ENCODE measurements around the gene DPYSL5.

DPYSL5 gene

DNA sequence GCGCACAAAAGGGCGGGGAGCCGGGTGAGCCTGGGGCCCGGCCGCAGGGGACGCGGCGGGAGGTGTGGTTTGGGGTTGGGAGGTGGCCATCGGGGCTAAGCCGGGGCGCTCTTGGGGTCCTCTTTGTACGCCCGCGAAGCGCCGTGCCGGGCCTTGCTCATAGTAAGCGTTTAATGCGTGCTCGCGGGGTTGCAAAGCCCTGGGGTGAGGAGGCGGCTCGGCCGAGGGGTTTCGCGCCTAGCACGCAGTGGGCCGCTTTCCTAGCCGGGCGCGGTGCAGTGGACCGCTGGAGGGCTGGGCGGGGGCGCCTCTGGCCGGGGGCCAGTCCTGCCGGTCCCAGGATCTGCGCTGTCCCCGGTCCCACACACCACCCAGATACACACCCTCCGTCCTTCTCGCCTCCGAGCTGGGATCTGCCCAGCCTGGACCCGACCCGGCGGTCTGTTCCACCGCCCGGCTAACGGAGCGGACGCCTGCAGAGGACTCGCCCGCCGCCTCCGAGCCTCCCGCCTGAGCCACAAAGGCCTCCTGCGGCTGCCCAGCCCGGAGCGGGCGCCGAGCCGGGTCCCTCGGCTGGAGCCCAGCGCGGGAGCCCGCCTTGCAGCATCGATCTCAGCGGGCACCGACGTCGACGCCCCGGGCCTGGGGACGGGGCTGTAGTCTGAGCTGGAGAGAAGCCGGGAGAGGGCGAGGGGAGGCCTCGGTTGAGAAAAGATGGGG lies 564 bp downstream of the DPYSL5 start:
- peak overlapping the region; percentile 51 for H3K4me3 ChIP-seq (ENCODE audit: low read depth, low read length, poor library complexity, severe bottlenecking)
- H2AFZ ChIP-seq (ENCODE audit: low read length), result no peak overlapping the region
- H3K4me2 ChIP-seq (ENCODE audit: low read length), result peak overlapping the region; percentile 59

DNA sequence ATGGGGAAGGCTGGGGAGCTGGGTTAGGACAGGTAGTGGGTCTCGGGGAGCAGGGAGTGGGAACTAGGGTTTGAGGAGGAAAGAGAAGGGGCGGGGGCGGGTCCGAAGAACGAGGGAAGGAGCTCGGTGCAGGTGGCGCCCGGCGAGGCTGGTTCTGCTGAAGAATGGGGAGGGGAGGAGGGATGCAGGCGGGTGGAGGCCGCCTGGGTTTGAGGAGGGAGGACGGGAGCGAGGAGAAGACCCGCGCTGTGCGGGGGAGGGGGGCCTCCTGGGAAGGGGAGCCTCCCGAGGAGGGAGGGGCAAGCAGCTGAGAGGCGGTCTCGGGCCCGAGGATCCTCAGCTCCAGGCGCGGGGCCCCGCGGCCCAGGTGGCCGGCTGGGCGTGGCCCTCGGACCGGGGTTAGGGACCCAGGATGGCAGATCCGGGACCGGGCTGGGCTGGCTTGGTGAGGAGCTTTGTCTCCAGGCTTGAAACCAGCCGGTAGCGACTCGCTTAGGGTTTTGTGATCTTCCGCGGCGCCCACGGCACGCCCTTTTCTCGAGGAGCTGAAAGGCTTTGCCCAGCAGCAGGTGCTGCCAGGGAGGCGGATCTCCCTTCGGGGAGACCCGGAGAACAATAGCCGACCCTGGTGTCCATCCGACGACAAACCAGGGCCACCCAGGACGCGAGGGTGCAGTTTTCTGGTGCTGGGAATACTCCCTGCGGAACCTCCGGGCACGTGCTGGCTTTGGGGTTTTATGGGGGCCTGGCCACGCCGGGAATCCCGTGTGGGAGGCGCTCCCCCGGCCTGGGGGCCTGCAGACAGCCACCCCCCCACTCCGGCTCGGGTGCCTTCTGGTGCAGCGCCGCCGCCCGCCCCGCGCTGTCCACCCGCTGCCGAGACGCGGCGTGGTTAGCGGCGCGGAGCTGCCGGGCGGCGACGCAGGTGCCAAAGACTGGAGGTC lies 1.4 kb downstream of the DPYSL5 start:
- Histone ChIP-seq H4K20me1 (ENCODE audit: insufficient read depth, low read length) (no peaks in the 10 kb centered on the region), H3K9me2 (ENCODE audit: low read depth, low read length) (no peaks in the 10 kb centered on the region), H3K4me1 (ENCODE audit: insufficient read depth, low read length, severe bottlenecking) (no peaks in the 10 kb centered on the region), H3K9me3 (ENCODE audit: low read length) (no peaks in the 10 kb centered on the region), H2AFZ (ENCODE audit: low read length) (no peak overlapping the region), H3K36me3 (ENCODE audit: insufficient read depth, low read length) (no peaks in the 10 kb centered on the region), H3K27ac (ENCODE audit: low read depth, low read length, poor library complexity, severe bottlenecking) (no peak overlapping the region), H3K4me2 (ENCODE audit: low read length) (no peak overlapping the region), H3K27me3 (ENCODE audit: insufficient read depth, low read length) (peaks cover 3% of the 10 kb centered on the region; the same call in 1 of the 2 replicates), H3K9ac (ENCODE audit: low read length) (no peak overlapping the region), H3K4me3 (ENCODE audit: low read depth, low read length, poor library complexity, severe bottlenecking) (no peak overlapping the region), H3K79me2 (ENCODE audit: insufficient read depth, low read length) (no peaks in the 10 kb centered on the region), H3F3A (ENCODE audit: insufficient read depth, low read length) (no peaks in the 10 kb centered on the region)
- TF ChIP-seq, protein P1, sequence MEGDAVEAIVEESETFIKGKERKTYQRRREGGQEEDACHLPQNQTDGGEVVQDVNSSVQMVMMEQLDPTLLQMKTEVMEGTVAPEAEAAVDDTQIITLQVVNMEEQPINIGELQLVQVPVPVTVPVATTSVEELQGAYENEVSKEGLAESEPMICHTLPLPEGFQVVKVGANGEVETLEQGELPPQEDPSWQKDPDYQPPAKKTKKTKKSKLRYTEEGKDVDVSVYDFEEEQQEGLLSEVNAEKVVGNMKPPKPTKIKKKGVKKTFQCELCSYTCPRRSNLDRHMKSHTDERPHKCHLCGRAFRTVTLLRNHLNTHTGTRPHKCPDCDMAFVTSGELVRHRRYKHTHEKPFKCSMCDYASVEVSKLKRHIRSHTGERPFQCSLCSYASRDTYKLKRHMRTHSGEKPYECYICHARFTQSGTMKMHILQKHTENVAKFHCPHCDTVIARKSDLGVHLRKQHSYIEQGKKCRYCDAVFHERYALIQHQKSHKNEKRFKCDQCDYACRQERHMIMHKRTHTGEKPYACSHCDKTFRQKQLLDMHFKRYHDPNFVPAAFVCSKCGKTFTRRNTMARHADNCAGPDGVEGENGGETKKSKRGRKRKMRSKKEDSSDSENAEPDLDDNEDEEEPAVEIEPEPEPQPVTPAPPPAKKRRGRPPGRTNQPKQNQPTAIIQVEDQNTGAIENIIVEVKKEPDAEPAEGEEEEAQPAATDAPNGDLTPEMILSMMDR (IDR thresholded peaks at IDR 0.05; ENCODE audit: low read length), result no peak
- TF ChIP-seq EZH2 (IDR thresholded peaks at IDR 0.05; ENCODE audit: borderline replicate concordance, low read length), result no peak

More for the DNA sequence above, 564 bp downstream of the DPYSL5 start:
- no peaks in the 10 kb centered on the region for H3K36me3 ChIP-seq (ENCODE audit: insufficient read depth, low read length)
- no peaks in the 10 kb centered on the region for H3K4me1 ChIP-seq (ENCODE audit: insufficient read depth, low read length, severe bottlenecking)
- H3K79me2 ChIP-seq (ENCODE audit: insufficient read depth, low read length), result no peaks in the 10 kb centered on the region
- no peaks in the 10 kb centered on the region for H4K20me1 ChIP-seq (ENCODE audit: insufficient read depth, low read length)
- peaks cover 3% of the 10 kb centered on the region; the same call in 1 of the 2 replicates for H3K27me3 ChIP-seq (ENCODE audit: insufficient read depth, low read length)
- no peaks in the 10 kb centered on the region for H3K9me2 ChIP-seq (ENCODE audit: low read depth, low read length)
- no peak overlapping the region for H3K9ac ChIP-seq (ENCODE audit: low read length)
- no peak overlapping the region for H3K27ac ChIP-seq (ENCODE audit: low read depth, low read length, poor library complexity, severe bottlenecking)
- no peak for TF ChIP-seq EZH2 (IDR thresholded peaks at IDR 0.05; ENCODE audit: borderline replicate concordance, low read length)
- TF ChIP-seq, protein P1 (IDR thresholded peaks at IDR 0.05; ENCODE audit: low read length), result no peak
- H3F3A ChIP-seq (ENCODE audit: insufficient read depth, low read length), result no peaks in the 10 kb centered on the region
- H3K9me3 ChIP-seq (ENCODE audit: low read length), result no peaks in the 10 kb centered on the region

DNA sequence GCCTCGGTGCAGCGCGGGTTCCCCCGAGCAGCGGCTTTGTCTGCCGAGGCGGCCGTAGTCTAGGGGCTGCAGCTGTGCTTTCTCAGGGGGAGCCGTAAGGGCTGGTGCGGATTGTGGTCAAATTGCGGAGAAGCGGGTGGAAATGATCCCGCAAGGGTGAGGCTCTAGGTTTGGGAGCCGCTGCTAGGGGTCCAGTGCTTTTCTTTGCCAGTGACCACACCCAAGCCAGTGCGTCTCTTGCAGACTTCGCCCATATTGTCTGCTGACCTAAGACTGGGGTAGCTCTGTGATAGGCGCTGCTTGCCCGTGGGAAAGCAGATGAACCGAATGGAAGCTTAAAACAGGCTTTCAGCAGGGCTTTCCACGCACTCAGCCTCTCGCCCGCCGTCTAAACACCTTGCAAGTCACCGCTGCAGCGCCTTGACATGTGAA lies 2.1 kb downstream of the DPYSL5 start:
- H4K20me1 ChIP-seq (ENCODE audit: insufficient read depth, low read length), result no peaks in the 10 kb centered on the region
- TF ChIP-seq, protein P1 (IDR thresholded peaks at IDR 0.05; ENCODE audit: low read length), result no peak
- no peak for TF ChIP-seq EZH2 (IDR thresholded peaks at IDR 0.05; ENCODE audit: borderline replicate concordance, low read length)
- H3K9me2 ChIP-seq (ENCODE audit: low read depth, low read length), result no peaks in the 10 kb centered on the region
- no peak overlapping the region for H3K4me3 ChIP-seq (ENCODE audit: low read depth, low read length, poor library complexity, severe bottlenecking)
- no peaks in the 10 kb centered on the region for H3K9me3 ChIP-seq (ENCODE audit: low read length)
- peaks cover 3% of the 10 kb centered on the region; the same call in 1 of the 2 replicates for H3K27me3 ChIP-seq (ENCODE audit: insufficient read depth, low read length)
- H3F3A ChIP-seq (ENCODE audit: insufficient read depth, low read length), result no peaks in the 10 kb centered on the region
- H3K36me3 ChIP-seq (ENCODE audit: insufficient read depth, low read length), result no peaks in the 10 kb centered on the region
- H3K4me2 ChIP-seq (ENCODE audit: low read length), result no peak overlapping the region
- H3K27ac ChIP-seq (ENCODE audit: low read depth, low read length, poor library complexity, severe bottlenecking), result no peak overlapping the region
- no peaks in the 10 kb centered on the region for H3K4me1 ChIP-seq (ENCODE audit: insufficient read depth, low read length, severe bottlenecking)
- no peaks in the 10 kb centered on the region for H3K79me2 ChIP-seq (ENCODE audit: insufficient read depth, low read length)
- no peak overlapping the region for H3K9ac ChIP-seq (ENCODE audit: low read length)
- H2AFZ ChIP-seq (ENCODE audit: low read length), result no peak overlapping the region
